Coronary artery (tissue), 2 donors: Measurements from ENCODE around the gene HTT.
A peak's percentile ranks its signal among the peaks of the same experiment; 100 is the strongest.

ENCODE experiments used
- DNase-seq: peaks from one replicate; pipeline ENCODE4 v3.0.0-alpha.2; 2017; ENCODE audit warnings: low spot score
- H3K27ac ChIP-seq, 2 donors: fragments of 200-600 bp; sonication (generic); one replicate each; pipeline ENCODE4 v1.5.1; 2016 to 2019
- H3K4me3 ChIP-seq: fragments of 200-600 bp; sonication (generic); 2 replicates; pipeline ENCODE4 v1.5.1; 2016; ENCODE audit warnings: mild to moderate bottlenecking, moderate library complexity
- TF ChIP-seq, protein P1 (sequence below): fragments of 200-600 bp; sonication (generic); IDR thresholded peaks from one replicate; pipeline ENCODE4 v1.5.1; 2019; ENCODE audit warnings: antibody characterized with exemption

Gene HTT

DNA sequence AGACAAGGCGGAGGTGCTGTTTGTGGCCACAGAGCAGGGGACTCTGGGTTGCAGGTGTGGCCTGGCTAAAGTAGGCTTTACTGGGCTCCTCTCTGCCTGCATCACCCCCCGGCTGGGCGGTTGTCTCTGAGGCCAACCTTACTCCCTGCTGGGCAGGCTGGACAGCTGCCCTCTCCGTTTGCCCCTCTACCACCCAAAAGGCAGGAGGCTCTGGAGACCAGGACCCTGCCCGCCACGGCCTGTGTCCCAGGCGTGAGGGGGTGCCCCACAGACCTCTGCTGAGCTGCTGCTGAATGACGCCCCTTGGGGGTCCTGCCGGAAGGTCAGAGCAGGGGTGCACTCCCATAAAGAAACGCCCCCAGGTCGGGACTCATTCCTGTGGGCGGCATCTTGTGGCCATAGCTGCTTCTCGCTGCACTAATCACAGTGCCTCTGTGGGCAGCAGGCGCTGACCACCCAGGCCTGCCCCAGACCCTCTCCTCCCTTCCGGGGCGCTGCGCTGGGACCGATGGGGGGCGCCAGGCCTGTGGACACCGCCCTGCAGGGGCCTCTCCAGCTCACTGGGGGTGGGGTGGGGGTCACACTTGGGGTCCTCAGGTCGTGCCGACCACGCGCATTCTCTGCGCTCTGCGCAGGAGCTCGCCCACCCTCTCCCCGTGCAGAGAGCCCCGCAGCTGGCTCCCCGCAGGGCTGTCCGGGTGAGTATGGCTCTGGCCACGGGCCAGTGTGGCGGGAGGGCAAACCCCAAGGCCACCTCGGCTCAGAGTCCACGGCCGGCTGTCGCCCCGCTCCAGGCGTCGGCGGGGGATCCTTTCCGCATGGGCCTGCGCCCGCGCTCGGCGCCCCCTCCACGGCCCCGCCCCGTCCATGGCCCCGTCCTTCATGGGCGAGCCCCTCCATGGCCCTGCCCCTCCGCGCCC lies 1.1 kb upstream of the HTT start:
- DNase-seq = no peak
- TF ChIP-seq, protein P1, sequence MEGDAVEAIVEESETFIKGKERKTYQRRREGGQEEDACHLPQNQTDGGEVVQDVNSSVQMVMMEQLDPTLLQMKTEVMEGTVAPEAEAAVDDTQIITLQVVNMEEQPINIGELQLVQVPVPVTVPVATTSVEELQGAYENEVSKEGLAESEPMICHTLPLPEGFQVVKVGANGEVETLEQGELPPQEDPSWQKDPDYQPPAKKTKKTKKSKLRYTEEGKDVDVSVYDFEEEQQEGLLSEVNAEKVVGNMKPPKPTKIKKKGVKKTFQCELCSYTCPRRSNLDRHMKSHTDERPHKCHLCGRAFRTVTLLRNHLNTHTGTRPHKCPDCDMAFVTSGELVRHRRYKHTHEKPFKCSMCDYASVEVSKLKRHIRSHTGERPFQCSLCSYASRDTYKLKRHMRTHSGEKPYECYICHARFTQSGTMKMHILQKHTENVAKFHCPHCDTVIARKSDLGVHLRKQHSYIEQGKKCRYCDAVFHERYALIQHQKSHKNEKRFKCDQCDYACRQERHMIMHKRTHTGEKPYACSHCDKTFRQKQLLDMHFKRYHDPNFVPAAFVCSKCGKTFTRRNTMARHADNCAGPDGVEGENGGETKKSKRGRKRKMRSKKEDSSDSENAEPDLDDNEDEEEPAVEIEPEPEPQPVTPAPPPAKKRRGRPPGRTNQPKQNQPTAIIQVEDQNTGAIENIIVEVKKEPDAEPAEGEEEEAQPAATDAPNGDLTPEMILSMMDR = no peak
- peak overlapping the region; percentile 28 to 96 for H3K27ac ChIP-seq
- peak overlapping the region; percentile 96 for H3K4me3 ChIP-seq

DNA sequence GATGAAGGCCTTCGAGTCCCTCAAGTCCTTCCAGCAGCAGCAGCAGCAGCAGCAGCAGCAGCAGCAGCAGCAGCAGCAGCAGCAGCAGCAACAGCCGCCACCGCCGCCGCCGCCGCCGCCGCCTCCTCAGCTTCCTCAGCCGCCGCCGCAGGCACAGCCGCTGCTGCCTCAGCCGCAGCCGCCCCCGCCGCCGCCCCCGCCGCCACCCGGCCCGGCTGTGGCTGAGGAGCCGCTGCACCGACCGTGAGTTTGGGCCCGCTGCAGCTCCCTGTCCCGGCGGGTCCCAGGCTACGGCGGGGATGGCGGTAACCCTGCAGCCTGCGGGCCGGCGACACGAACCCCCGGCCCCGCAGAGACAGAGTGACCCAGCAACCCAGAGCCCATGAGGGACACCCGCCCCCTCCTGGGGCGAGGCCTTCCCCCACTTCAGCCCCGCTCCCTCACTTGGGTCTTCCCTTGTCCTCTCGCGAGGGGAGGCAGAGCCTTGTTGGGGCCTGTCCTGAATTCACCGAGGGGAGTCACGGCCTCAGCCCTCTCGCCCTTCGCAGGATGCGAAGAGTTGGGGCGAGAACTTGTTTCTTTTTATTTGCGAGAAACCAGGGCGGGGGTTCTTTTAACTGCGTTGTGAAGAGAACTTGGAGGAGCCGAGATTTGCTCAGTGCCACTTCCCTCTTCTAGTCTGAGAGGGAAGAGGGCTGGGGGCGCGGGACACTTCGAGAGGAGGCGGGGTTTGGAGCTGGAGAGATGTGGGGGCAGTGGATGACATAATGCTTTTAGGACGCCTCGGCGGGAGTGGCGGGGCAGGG lies 568 bp downstream of the HTT start:
- peak; percentile 84 for DNase-seq
- peak overlapping the region; percentile 83 to 96 for H3K27ac ChIP-seq

DNA sequence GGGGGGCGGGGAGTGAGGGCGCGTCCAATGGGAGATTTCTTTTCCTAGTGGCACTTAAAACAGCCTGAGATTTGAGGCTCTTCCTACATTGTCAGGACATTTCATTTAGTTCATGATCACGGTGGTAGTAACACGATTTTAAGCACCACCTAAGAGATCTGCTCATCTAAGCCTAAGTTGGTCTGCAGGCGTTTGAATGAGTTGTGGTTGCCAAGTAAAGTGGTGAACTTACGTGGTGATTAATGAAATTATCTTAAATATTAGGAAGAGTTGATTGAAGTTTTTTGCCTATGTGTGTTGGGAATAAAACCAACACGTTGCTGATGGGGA lies 1.1 kb downstream of the HTT start:
- no peak for DNase-seq
- TF ChIP-seq, protein P1 = no peak
- Histone ChIP-seq H3K27ac (peak overlapping the region in 1 of 2 donors; percentile 96), H3K4me3 (peak overlapping the region; percentile 96)

More for the DNA sequence above, 568 bp downstream of the HTT start:
- TF ChIP-seq, protein P1 = no peak
- H3K4me3 ChIP-seq = peak overlapping the region; percentile 96

DNA sequence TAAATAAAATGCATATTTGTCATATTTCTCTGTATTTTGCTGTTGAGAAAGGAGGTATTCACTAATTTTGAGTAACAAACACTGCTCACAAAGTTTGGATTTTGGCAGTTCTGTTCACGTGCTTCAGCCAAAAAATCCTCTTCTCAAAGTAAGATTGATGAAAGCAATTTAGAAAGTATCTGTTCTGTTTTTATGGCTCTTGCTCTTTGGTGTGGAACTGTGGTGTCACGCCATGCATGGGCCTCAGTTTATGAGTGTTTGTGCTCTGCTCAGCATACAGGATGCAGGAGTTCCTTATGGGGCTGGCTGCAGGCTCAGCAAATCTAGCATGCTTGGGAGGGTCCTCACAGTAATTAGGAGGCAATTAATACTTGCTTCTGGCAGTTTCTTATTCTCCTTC lies 3.3 kb downstream of the HTT start:
- no peak for DNase-seq
- TF ChIP-seq, protein P1 = no peak
- no peak overlapping the region for H3K4me3 ChIP-seq
- H3K27ac ChIP-seq = no peak overlapping the region

DNA sequence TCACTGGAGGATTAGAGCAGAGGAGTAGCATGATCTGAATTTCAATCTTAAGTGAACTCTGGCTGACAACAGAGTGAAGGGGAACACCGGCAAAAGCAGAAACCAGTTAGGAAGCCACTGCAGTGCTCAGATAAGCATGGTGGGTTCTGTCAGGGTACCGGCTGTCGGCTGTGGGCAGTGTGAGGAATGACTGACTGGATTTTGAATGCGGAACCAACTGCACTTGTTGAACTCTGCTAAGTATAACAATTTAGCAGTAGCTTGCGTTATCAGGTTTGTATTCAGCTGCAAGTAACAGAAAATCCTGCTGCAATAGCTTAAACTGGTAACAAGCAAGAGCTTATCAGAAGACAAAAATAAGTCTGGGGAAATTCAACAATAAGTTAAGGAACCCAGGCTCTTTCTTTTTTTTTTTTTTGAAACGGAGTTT lies 5.2 kb downstream of the HTT start:
- Histone ChIP-seq H3K4me3 (no peak overlapping the region), H3K27ac (no peak overlapping the region)
- no peak for DNase-seq
- TF ChIP-seq, protein P1 = no peak

DNA sequence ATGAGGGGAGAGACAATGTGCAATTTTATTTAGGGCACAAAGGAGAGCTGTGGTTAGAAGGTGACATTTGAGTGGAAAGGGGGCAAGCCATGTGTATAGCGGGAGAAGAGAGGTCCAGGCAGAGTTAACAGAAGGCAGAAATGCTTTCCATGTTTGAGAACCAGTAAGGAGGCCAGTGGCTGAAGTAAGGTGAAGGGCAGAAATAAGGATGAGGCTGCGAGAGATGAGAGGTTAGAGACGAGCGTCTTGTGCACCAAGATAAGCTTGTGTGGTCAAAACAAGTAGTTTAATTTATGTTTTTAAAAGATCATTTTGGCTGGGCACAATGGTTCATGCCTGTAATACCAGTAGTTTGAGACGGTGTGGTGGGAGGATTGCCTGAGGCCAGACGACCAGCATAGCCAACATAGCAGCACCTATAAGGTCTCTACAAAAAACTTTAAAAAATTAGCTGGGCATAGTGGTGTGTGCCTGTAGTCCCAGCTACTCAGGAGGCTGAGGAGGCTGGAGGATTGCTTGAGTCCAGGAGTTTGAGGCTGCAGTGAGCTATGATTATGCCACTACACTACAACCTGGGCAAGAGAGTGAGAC lies 8.5 kb downstream of the HTT start:
- TF ChIP-seq, protein P1 = no peak
- Histone ChIP-seq H3K4me3 (no peak overlapping the region), H3K27ac (no peak overlapping the region)
- no peak for DNase-seq
